Loucy (cell line): ENCODE results near the gene NRCAM.

ENCODE experiments used
- H2AFZ ChIP-seq: fragments of 200-600 bp; sonication (generic); 2 replicates; pipeline ENCODE4 v1.6.0; 2016; ENCODE audit warnings: antibody characterized with exemption, mild to moderate bottlenecking, low read length, moderate library complexity
- H3F3A ChIP-seq: fragments of 200-600 bp; 2 replicates; pipeline ENCODE4 v1.6.0; 2016; ENCODE audit warnings: antibody characterized with exemption, low read depth, mild to moderate bottlenecking
- H3K27me3 ChIP-seq: fragments of 200-600 bp; sonication (generic); 2 replicates; pipeline ENCODE4 v1.6.1; 2014; ENCODE audit warnings: low read length, mild to moderate bottlenecking; ENCODE audit not compliant: insufficient read depth, poor library complexity, severe bottlenecking
- H3K36me3 ChIP-seq: fragments of 200-600 bp; sonication (generic); 2 replicates; pipeline ENCODE4 v1.6.1; 2016; ENCODE audit warnings: low read length; ENCODE audit not compliant: insufficient read depth
- H3K4me1 ChIP-seq: fragments of 200-600 bp; sonication (generic); 2 replicates; pipeline ENCODE4 v1.5.1; 2014; ENCODE audit warnings: low read length, mild to moderate bottlenecking; ENCODE audit not compliant: insufficient read depth, poor library complexity, severe bottlenecking
- H3K4me2 ChIP-seq: fragments of 200-600 bp; sonication (generic); 2 replicates; pipeline ENCODE4 v1.6.0; 2014; ENCODE audit warnings: antibody characterized with exemption, low read length, low read depth, mild to moderate bottlenecking; ENCODE audit not compliant: poor library complexity, severe bottlenecking
- H3K4me3 ChIP-seq: fragments of 200-600 bp; sonication (generic); 2 replicates; pipeline ENCODE4 v1.5.1; 2014; ENCODE audit warnings: low read length, mild to moderate bottlenecking, mixed read lengths; ENCODE audit not compliant: poor library complexity, severe bottlenecking
- H3K79me2 ChIP-seq: fragments of 200-600 bp; sonication (generic); 2 replicates; pipeline ENCODE4 v1.6.1; 2014; ENCODE audit warnings: low read length; ENCODE audit not compliant: insufficient read depth
- H3K9ac ChIP-seq: fragments of 200-600 bp; sonication (generic); 2 replicates; pipeline ENCODE4 v1.6.0; 2014; ENCODE audit warnings: mild to moderate bottlenecking, low read depth, low read length, moderate library complexity; ENCODE audit not compliant: poor library complexity, severe bottlenecking
- H3K9me2 ChIP-seq: fragments of 200-600 bp; sonication (generic); replicated peaks from 2 replicates; pipeline ENCODE4 v1.6.1; 2016; ENCODE audit warnings: low read depth, low read length, mixed read lengths
- H3K9me3 ChIP-seq: fragments of 200-600 bp; sonication (generic); 2 replicates; pipeline ENCODE4 v1.6.1; 2014; ENCODE audit warnings: mild to moderate bottlenecking, antibody characterized with exemption, low read length, low read depth; ENCODE audit not compliant: insufficient read depth
- H4K20me1 ChIP-seq: fragments of 200-600 bp; sonication (generic); 2 replicates; pipeline ENCODE4 v1.6.0; 2014; ENCODE audit warnings: antibody characterized with exemption, low read length, mild to moderate bottlenecking; ENCODE audit not compliant: insufficient read depth, poor library complexity, severe bottlenecking
- CTCF ChIP-seq: fragments of 200-600 bp; sonication (generic); conservative IDR thresholded peaks from 2 replicates; pipeline ENCODE4 v1.5.1; 2014; ENCODE audit warnings: mild to moderate bottlenecking, antibody characterized with exemption, low read length
- EZH2phosphoT487 ChIP-seq: fragments of 200-600 bp; IDR thresholded peaks from 2 replicates; pipeline ENCODE4 v1.6.1; 2018; ENCODE audit warnings: antibody characterized with exemption, mild to moderate bottlenecking, moderate library complexity, borderline replicate concordance

The NRCAM gene

GRCh38 chr7:108142180-108142579, 314.1 kb downstream of the NRCAM start:
- H3K4me2 ChIP-seq = no peak overlapping the region
- no peak for TF ChIP-seq CTCF
- no peak for TF ChIP-seq EZH2phosphoT487

GRCh38 chr7:108140671-108141070, 315.6 kb downstream of the NRCAM start:
- no peaks in the 10 kb centered on the region for H3K9me2 ChIP-seq
- no peak for TF ChIP-seq CTCF
- TF ChIP-seq EZH2phosphoT487 = no peak

More at GRCh38 chr7:108142180-108142579, 314.1 kb downstream of the NRCAM start:
- Histone ChIP-seq H3K9me3 (no peaks in the 10 kb centered on the region), H4K20me1 (no peaks in the 10 kb centered on the region), H3K4me1 (peaks cover 2% of the 10 kb centered on the region), H3K4me3 (no peak overlapping the region), H3K79me2 (no peaks in the 10 kb centered on the region), H3K36me3 (no peaks in the 10 kb centered on the region), H2AFZ (no peak overlapping the region), H3K9ac (no peak overlapping the region), H3K9me2 (no peaks in the 10 kb centered on the region), H3K27me3 (no peaks in the 10 kb centered on the region), H3F3A (no peaks in the 10 kb centered on the region)

GRCh38 chr7:108138911-108139310, 317.3 kb downstream of the NRCAM start:
- Histone ChIP-seq H2AFZ (no peak overlapping the region), H3K27me3 (no peaks in the 10 kb centered on the region), H3K36me3 (no peaks in the 10 kb centered on the region), H4K20me1 (no peaks in the 10 kb centered on the region), H3K9me2 (no peaks in the 10 kb centered on the region), H3K9ac (no peak overlapping the region), H3K79me2 (no peaks in the 10 kb centered on the region), H3K4me3 (no peak overlapping the region), H3K4me1 (no peaks in the 10 kb centered on the region), H3K9me3 (no peaks in the 10 kb centered on the region), H3K4me2 (no peak overlapping the region), H3F3A (no peaks in the 10 kb centered on the region)
- TF ChIP-seq EZH2phosphoT487 = no peak
- TF ChIP-seq CTCF = no peak

More at GRCh38 chr7:108140671-108141070, 315.6 kb downstream of the NRCAM start:
- Histone ChIP-seq H4K20me1 (no peaks in the 10 kb centered on the region), H3K9me3 (no peaks in the 10 kb centered on the region), H3K9ac (no peak overlapping the region), H3K27me3 (no peaks in the 10 kb centered on the region), H3F3A (no peaks in the 10 kb centered on the region), H3K4me3 (no peak overlapping the region), H3K36me3 (no peaks in the 10 kb centered on the region), H3K4me2 (no peak overlapping the region), H3K4me1 (no peaks in the 10 kb centered on the region), H3K79me2 (no peaks in the 10 kb centered on the region), H2AFZ (no peak overlapping the region)
